ENCODE data around the gene PHF21A.

The PHF21A gene

DNA sequence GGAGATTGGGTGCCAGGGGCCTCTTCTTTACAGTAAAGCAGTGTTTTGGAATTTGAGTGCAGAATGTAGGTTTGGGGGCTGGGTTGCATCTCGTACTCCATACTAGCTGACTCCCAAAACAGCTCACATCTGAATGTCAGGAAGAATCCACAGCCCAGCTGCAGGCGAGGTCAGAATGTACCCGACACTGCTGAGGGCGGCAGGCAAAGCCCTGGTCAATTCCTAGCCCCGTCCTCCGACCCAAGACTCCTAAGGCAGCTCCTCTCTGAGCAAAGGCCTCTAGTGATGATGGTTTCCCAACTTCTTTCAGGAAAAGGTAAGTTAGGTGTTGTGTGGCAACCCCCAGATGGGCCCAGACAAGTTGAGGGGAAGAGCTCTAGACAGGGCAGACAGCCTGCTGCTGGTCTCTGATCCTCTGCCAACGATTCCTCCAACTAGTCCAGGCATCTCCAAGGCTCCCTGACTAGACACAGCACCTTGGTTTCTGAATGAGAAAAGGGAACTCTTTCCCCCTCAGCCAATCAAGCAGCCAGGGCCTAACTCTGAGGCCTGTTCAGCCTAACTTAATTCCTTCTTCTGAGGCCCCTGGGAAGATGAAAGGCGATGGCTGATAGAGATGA, 190.2 kb downstream of the PHF21A start:
- no peak for DNase-seq

DNA sequence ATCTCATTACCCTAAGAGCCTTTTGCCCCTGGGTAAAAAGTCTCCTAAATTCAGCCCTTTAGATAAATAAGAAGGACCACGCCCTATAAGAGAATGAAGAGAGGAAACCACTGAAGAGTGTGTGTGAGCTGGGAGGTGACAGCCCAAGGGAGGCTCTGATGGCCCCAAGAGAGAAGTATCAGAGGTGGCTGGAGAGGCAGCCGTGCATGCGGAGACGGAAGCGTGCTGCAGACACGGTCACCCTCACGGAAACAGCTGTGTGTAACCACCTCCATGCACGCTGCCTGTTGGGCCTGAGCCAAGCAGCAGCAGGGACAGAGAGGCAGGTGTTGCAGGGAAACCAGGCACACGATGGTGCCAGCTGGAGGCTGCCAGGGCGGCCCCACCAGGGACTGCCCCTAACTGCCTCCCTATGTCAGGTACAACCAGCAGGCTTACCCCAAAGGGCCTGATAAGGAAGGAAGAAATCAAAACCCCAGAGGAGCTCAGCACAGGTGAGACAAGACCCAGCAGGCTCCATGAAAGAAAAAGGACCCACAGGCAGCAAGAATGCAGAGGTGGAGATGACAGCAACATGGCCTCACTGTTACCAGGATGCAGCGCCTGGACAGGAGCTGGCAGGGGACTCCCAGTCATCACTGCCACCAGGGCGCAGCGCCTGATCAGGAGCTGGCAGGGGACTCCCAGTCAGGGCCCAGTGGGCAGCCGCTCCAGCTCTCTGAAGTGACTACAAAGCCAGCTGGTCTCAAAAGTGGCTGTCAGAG, 191.0 kb downstream of the PHF21A start:
- no peak for DNase-seq

DNA sequence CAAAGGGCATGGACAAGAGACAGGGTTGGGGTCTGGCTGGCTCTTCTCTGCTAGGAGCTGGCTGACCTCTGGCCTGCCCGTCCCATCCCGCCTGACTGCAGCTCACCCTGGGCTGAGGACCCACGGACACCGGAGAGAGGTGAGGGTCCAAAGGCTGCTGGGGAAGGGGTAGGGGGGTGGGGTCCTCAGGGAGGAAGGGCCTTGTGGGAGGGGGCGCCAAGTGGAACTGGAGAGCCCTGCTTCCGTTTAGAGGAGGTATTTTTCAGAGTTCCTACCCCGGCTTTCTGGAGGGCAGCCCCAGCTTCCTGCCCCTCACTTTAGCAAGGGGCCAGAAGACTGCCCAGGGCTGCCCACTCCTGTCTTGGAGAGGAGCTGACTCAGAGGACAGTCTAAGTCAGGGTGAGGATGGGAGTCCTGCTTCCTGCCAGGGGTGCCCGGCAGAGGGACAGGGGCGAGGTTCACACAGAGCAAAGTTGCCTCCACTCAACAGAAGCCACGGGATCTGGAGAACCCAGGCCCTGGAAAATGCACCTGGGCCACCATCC, 191.7 kb downstream of the PHF21A start:
- DNase-seq: no peak

DNA sequence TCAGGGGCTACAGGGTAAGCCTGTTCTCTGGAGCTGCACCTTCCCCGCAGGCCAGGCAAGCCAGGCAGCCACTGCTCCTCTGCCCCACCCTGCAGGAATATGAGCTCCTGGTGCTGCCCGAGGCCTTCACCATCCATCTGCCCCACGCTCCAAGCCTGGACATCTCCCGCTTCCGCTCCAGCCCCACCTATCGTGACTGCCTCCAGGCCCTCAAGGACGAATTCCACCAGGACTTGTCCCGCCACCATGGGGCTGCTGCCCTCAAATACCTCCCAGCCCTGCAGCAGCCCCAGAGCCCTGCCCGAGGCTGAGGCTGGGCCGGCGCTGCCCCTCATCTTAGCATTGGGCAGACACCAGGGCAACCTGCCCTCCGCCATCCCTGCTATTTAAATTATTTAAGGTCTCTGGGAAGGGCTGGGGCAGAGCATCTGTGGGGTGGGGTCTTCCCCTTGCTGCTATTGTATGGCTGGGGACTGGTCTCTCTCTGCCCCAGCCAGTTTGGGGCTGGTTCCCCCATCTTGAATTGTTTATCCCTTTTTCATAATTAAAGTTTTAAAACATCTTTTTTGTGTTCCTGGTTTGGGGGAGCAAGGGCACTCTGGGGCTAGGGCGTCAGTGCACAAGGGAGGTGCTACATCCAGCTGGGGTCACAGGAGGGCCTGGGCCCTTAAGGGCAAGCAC, 192.6 kb downstream of the PHF21A start:
- no peak for DNase-seq

DNA sequence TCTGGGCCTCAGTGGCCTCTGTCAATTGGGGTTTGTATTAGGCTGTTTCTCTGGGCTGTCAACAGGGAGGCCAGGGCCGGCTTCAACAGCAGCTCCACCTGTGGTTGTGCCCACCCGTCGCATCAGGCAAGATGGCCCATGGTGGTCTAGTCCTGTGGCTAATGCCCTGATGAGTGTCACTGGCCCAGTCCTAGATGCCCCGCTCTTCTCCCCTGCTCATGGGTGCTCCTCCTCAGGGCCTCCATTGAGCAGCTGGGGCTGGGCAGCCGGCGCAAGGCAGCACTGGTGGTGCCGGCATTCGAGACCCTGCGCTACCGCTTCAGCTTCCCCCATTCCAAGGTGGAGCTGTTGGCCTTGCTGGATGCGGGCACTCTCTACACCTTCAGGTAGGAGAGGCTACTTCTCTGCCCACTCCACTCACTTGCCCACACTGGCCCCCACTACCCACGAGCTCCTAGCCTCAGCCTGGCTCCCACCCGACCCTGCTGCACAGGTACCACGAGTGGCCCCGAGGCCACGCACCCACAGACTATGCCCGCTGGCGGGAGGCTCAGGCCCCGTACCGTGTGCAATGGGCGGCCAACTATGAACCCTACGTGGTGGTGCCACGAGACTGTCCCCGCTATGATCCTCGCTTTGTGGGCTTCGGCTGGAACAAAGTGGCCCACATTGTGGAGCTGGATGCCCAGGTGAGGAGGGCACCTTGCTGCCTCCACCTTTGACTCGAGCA, 193.4 kb downstream of the PHF21A start:
- DNase-seq: no peak

DNA sequence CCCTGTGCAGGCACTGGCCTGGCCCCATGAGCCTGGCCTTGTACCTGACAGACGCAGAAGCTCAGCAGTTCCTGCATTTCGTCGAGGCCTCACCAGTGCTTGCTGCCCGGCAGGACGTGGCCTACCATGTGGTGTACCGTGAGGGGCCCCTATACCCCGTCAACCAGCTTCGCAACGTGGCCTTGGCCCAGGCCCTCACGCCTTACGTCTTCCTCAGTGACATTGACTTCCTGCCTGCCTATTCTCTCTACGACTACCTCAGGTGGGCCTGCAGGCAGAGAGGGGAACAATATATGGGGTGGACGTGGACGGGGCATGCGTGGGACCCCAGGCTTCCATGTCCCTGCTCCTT, 193.9 kb downstream of the PHF21A start:
- DNase-seq: no peak

DNA sequence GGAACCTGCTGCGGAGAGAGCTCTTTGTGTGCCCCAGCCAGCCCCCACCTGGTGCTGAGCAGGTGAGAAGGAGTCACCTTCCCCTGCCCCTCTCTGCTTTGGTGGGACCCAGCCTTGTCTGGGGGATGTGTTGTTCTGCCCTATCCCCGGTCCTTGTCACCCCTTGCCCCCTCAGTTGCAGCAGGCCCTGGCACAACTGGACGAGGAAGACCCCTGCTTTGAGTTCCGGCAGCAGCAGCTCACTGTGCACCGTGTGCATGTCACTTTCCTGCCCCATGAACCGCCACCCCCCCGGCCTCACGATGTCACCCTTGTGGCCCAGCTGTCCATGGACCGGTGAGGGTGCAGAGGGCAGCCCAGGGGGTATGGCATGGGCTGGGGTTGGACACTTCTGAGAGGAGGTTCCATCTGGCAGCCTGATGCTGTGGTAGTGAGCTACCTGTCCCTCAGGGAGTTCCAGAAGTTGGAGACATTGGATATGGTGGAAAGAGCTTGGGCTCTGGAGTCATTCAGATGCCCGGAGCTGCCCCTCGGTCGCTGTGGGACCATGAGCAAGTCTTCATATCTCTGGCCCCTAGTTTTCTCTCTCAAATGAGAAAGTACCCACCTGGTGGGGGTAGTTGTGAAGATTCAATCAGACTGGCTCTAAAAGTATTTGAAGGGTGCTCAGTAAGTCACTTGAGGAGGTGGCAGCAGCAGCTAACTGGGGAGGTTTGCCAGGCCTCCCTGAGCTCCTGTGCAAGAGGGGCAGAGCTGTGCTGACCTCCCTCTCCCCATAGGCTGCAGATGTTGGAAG, 194.5 kb downstream of the PHF21A start:
- no peak for DNase-seq

DNA sequence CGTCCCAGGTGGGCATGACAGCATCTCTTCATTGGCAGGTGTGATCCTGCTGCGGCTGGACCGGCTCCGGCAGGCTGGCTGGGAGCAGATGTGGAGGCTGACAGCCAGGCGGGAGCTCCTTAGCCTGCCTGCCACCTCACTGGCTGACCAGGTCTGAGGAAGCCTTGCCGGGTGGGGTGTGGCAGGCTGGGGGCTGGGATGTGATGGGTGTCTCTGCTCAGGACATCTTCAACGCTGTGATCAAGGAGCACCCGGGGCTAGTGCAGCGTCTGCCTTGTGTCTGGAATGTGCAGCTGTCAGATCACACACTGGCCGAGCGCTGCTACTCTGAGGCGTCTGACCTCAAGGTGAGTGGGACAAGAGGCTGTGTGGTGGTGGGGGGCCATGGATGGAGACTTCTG, 195.3 kb downstream of the PHF21A start:
- DNase-seq: no peak

DNA sequence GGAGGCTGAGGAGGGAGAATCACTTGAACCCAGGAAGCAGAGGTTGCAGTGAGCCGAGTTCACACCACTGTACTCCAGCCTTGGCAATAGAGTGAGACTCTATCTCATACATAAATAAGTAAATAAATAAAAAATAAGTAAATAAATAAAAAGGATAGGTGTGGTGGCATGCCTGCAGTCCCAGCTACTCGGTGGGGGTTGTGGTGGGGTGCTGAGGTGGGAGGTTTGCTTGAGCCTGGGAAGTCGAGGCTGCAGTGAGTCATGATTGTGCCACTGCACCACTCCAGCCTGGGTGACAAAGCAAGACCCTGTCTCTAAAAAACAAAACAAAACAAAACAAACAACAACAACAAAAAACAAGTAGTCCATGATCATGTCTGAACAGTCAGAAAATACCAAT, 195.7 kb downstream of the PHF21A start:
- no peak for DNase-seq

DNA sequence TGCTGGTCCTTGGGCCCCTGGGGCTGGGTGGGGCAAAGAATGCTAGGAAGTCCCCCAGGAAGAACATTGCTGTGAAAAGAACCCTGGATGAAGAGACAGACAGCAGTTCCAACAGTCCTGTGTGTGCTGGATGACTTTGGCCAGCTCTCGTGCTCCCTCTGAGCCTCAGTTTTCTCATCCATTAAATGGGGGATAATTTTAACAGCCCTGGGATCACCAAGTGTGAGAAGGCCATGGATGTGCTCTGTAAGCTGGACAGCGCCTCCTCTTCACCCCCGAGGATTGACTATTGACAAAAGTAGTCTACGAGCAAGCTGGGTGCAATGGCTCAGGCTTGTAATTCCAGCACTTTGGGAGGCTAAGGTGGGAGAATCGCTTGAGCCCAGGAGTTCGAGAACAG, 196.3 kb downstream of the PHF21A start:
- no peak for DNase-seq

DNA sequence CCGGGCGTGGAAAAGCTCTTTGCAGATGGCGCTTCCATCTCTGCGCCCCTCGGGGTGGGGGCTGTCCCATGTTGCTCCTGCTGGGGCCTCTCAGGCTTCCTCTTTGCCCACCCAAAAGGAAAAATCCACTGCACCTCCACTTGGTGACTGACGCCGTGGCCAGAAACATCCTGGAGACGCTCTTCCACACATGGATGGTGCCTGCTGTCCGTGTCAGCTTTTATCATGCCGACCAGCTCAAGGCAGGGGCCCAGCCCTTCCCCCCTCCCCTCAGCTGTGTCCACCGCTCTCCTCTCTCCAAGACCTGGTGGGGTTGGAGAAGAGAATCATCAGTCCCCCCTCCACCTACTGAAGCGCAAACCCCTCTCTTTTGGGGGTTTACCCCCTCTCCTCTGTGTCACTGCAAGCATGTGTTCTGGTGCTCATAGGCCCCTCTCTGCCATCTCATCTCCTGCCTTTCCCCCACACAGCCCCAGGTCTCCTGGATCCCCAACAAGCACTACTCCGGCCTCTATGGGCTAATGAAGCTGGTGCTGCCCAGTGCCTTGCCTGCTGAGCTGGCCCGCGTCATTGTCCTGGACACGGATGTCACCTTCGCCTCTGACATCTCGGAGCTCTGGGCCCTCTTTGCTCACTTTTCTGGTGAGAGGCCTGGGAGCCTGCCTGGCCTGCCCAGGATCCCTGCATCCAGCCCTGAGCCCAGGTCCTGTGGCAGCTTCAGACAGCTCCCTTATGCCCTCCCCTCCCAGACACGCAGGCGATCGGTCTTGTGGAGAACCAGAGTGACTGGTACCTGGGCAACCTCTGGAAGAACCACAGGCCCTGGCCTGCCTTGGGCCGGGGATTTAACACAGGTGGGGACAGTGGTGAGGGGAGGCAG, 197.0 kb downstream of the PHF21A start:
- DNase-seq: no peak

DNA sequence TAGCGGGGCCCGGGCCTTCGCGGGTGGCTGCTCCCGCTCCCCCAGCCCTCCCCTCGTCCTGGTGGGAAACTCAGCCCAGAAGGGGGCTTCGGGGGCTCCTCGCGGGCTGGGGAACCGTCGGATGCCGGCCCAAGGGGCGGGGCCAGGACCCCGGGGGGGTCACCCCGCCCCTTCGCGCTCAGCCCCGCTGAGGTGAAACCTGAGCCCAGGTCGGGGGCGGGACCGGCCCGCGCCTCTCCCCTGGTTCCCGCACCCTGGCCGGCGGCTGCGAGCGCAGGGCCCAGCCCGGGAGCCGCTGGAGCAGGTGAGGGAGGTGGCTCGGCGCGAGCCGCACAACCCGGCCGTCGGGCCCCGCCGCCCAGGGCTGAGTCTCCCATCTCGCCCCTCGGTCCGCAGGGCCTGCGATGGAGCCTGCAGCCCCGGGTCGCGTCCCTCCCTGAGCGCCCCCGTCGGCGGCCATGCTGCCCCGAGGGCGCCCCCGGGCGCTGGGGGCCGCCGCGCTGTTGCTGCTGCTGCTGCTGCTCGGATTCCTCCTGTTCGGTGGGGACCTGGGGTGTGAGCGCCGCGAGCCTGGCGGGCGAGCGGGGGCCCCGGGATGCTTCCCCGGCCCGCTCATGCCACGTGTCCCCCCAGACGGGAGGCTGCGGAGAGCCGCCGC, 198.7 kb downstream of the PHF21A start, which contains the start of gene LARGE2:
TSS of gene LARGE2 (plus strand) at position 232 of the 658 bp plus-strand sequence. CDS start at position 459, 227 bp downstream.
- DNase-seq: no peak

DNA sequence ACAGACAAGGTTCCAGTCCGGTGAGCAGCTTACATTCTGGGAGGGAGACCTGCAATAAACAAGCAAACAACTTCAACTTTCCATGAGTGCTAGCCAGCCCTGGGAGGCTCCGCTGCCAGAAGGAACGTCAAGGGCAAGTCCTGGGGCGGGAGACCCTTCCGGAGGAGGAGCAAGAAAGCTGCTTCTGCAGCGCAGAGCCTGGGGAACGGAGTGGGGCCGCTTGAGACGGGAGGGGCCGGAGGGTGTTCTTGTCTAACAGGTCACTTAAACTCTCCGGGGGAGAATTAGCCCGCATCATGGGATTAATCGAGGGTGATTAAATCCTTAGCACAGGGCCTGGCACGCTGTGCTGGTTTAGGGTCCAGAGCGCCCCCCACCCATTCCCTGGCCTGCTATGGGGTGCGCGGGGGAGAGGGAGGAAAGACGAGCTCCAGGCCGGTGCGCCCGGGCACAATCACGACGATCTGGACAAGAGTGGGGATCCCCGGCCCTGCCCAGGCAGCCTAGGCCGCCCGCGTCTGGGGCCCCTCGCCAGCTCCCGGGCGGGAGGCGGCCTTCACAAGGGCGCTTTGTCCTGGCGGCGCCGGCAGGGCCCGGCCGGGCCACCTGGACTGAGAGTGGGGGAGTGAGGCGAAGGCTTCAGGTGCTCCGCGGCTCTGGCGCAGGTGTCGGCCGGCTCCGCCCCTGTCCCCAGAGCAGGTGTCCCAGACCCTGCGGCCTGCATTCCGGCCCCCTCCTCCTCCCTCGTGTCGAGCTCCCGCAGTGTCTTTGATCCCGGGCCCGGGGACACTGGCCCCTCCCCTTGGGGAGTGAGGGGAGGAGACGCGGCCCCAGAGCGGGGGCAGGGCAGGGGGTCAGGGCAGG, 199.5 kb downstream of the PHF21A start:
- DNase-seq: peak; percentile 66

DNA sequence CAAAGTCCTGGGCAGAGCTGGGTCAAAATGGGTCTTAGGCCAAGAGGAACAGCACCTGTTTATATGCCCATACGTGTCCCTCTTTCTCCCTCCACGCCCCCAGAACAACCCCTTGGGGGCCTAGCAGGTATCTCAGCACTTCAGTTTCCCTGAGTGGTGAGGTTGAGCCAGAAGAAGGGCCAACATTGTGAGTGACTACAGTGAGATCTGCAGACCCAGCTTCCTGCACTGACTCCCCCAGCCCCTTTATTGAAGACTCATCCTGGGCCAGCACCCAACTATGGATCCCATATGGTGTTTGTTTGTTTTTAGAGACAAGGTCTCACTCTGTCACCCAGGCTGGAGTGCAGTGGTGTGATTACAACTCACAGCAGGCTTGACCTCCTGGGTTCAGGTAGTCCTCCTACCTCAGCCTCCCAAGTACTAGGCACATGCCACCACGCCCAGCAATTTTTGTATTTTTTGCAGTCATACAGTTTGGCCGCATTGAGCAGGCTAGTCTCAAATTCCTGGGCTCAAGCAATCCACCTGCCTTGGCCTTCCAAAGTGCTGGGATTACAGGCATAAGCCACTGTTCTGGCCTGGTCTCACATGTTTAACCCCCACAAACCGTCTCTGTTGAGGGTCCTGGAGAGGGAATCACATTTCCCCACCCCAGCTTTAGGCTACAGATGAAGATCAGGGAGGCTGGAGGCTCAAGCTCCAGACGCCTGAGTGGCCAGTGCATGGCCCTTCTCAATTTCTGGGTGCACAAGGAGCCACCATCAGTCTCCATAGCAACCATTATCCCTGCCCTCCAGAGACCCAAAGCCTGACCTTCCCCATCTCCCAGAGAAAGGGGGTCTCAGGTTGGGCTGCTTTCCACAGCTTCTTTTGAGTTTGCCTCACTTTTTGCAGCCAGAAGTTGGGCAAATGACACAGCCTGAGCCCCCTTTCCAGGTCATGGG, 200.4 kb downstream of the PHF21A start:
- DNase-seq: no peak

DNA sequence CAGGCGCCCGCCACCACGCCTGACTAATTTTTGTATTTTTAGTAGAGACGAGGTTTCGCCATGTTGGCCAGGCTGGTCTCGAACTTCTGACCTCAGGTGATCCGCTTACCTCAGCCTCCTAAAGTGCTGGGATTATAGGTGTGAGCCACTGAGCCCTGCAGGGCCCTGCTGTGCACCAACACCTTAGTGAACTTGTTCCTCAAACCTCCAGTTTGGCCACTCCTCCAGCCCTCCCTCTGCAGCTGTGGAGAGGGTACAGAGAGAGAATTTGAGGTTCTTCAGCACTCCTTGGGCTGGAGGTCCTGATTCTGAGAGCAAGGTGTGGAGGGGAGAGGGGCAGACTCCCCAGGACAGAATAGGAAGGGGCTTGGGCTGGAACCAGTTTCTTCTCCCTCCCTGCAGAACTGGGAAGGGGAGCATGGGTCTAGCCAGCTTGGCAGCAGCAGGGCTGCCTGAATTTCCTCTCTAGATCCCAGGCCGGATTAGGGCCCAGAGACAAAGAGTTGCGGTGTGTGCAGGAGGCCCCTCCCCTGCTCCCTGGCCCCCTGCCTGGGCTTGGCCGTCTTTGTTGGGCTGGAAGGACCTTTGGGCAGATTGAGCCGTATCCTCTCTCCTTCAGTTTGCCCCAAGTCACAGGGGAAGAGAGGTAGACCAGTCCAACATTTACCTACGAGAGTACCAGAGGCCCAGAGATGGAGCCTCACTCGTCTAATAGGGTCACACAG, 201.3 kb downstream of the PHF21A start:
- no peak for DNase-seq

DNA sequence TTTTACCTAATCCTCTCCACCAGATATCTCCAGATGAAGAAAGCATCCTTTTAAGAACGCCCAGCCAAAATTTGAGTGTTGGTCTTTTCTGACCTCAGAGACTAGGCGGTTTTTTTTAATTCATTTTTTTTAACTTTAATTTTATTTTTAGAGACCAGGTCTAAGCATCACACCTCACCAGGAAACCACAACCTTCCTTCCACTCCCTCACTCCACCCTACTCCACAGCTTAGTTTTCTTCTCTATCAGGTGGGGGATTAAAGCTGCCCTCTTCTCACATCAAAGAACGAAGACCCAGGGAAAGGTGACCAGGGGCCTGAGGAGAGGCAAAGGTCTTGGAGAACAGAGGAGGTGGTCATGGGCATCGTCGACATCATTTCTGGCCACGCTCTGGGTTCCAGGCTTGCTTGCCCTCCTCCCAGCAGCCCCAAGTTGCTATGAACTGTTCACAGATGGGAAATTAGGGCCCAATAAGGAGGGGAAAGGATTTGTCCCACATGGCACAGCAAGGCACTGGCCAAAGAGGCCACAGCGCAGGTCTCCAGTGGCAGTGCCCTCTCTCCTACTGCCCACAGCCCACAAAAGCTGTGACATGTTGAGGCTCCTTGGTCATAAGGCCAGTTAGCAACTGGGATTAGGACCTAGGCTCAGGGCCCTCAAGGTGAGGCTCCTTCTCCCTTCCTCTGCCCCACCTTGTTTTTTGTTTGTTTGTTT, 202.1 kb downstream of the PHF21A start:
- DNase-seq: no peak

DNA sequence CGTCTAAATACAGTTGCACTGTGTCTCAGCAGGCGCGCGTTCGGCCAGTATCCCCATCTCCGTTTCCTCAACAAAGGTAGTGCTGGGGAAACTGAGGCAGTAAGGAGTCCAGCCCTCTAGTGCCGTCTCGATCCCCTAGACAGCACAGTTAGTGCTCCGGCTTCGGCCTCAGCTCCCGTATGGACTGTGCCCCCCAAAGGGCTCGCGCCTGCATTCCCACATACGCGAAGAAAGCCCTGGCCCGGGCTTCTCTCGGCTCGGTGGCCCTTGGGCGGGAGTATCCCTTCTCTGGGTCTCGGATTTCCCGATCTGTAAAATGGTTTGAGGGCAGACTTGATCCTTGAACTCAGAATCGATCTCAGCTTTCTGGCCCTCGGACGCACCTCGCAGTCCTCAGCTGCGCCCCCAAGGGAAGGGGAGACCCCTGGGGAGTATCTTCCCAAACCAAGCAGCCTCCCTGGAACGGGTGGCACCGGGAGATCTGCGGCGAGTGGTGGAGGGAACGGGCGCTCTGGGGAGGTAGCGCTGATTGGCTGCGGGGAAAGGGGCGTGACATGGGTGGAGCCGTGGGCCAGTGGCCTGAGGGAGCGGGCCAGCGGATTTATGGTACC, 202.8 kb downstream of the PHF21A start:
- peak; percentile 78 for DNase-seq
